HepG2 (cell line): Measurements from ENCODE around the gene VWA2. TPM values are rescaled to one million over a fixed set of nuclear protein-coding genes. Genes with fewer than 3 reads are reported as not detected.

Experiments
- ATAC-seq: fragments of 200-7000 bp; cut with Tn5 transposase; 3 replicates; pipeline ENCODE4 v1.9.1; 2020; ENCODE audit warnings: mild to moderate bottlenecking, moderate library complexity
- BruUV-seq: library from RNA; stranded (reverse); fragments of 400-500 nt; replicated peaks from 2 replicates; lab custom pipeline; 2021; lab: Mats Ljungman, UMichigan
- CTCF ChIA-PET: fragments of 300-600 bp; formaldehyde crosslinking; extraction: SDS; loops from one replicate; lab custom pipeline; 2021; ENCODE audit warnings: low total read pairs, inconsistent platforms, low intra/inter-chr PET ratio; lab: Yijun Ruan, JAX
- POLR2A ChIA-PET: fragments of 350-600 bp; sonication (Branson Sonifier 250); formaldehyde crosslinking; loops from one replicate; lab custom pipeline; 2020; ENCODE audit warnings: antibody characterized with exemption, inconsistent platforms; lab: Yijun Ruan, JAX
- DNase-seq: peaks from one replicate; pipeline ENCODE4 v3.0.0-alpha.2; 2015; ENCODE audit warnings: low spot score
- FAIRE-seq: peaks from 3 replicates; lab custom pipeline; 2011; peaks lifted over from hg19 to GRCh38; lab: Jason Lieb, UNC
- H2AFZ ChIP-seq: one replicate; pipeline ENCODE4 v1.6.1; 2011; ENCODE audit warnings: low read length, inconsistent platforms
- H3K27ac ChIP-seq: fragments of 300-600 bp; 3 replicates; pipeline ENCODE4 v1.8.0; 2011; ENCODE audit warnings: mixed run types, mild to moderate bottlenecking, mixed read lengths, low read length, inconsistent platforms; ENCODE audit not compliant: insufficient read depth; ENCODE audit errors: extremely low read length
- H3K27me3 ChIP-seq, 2 experiments: fragments of 200-600 bp in 1 of 2; 2 replicates in 1 of 2; 3 replicates in 1 of 2; pipeline versions ENCODE4 v1.6.0 to v1.8.0; 2011; ENCODE audit warnings: low read length in 2 of 2, mild to moderate bottlenecking in 2 of 2, moderate library complexity in 2 of 2, inconsistent platforms in 1 of 2; ENCODE audit not compliant: insufficient read depth in 2 of 2, control insufficient read depth in 1 of 2
- H3K36me3 ChIP-seq, 2 experiments: fragments of 200-600 bp in 1 of 2; replicated peaks in 1 of 2; 2 replicates in 1 of 2; 3 replicates in 1 of 2; pipeline versions ENCODE4 v1.5.1 to v1.8.0; 2011; ENCODE audit warnings: low read length in 2 of 2, inconsistent platforms in 1 of 2; ENCODE audit not compliant: insufficient read depth in 2 of 2, control insufficient read depth in 1 of 2
- H3K4me1 ChIP-seq: 2 replicates; pipeline ENCODE4 v1.5.1; 2012; ENCODE audit warnings: low read length, inconsistent platforms; ENCODE audit not compliant: insufficient read depth
- H3K4me2 ChIP-seq: 2 replicates; pipeline ENCODE4 v1.6.0; 2011; ENCODE audit warnings: low read depth, low read length, inconsistent platforms
- H3K4me3 ChIP-seq, 3 experiments: fragments of 200-600 bp in 1 of 3; sonication (generic), shearing (Covaris generic) in 1 of 3; replicated peaks in 1 of 3; 2 replicates each; pipeline ENCODE4 v1.5.1; 2011 to 2016; ENCODE audit warnings: low read length in 3 of 3, inconsistent platforms in 2 of 3, low read depth in 2 of 3, mild to moderate bottlenecking in 2 of 3, control low read depth in 1 of 3, mixed read lengths in 1 of 3; ENCODE audit not compliant: insufficient read depth in 1 of 3
- H3K79me2 ChIP-seq: one replicate; pipeline ENCODE4 v1.6.1; 2011; ENCODE audit warnings: low read length, inconsistent platforms; ENCODE audit not compliant: insufficient read depth
- H3K9ac ChIP-seq: 2 replicates; pipeline ENCODE4 v1.6.0; 2011; ENCODE audit warnings: mild to moderate bottlenecking, low read depth, low read length, inconsistent platforms; ENCODE audit not compliant: insufficient read depth
- H3K9me3 ChIP-seq: 2 replicates; pipeline ENCODE4 v1.5.1; 2012; ENCODE audit warnings: mild to moderate bottlenecking, low read length
- H4K20me1 ChIP-seq: 2 replicates; pipeline ENCODE4 v1.6.0; 2011; ENCODE audit warnings: inconsistent platforms, mild to moderate bottlenecking, low read length, moderate library complexity; ENCODE audit not compliant: insufficient read depth
- JUN ChIP-seq: sonication (generic); formaldehyde crosslinking; IDR thresholded peaks from 2 replicates; pipeline ENCODE4 v1.4.0; 2020; ENCODE audit warnings: mild to moderate bottlenecking, missing genetic modification reagents
- LCORL ChIP-seq, 2 experiments: fragments of 450-650 bp in 1 of 2; sonication (generic) in 1 of 2; formaldehyde crosslinking in 1 of 2; IDR thresholded peaks; 2 replicates each; pipeline versions ENCODE4 v1.5.0 to v1.6.1; 2017 to 2020; ENCODE audit warnings: antibody characterized with exemption in 1 of 2, missing genetic modification reagents in 1 of 2
- NCOA5 ChIP-seq: sonication (generic); formaldehyde crosslinking; IDR thresholded peaks from 2 replicates; pipeline ENCODE4 v1.4.0; 2020; ENCODE audit warnings: missing genetic modification reagents
- NFE2L1 ChIP-seq: sonication (generic); formaldehyde crosslinking; IDR thresholded peaks from 2 replicates; pipeline ENCODE4 v1.4.0; 2020; ENCODE audit warnings: missing genetic modification reagents, mild to moderate bottlenecking, borderline replicate concordance
- RNF219 ChIP-seq: sonication (generic); formaldehyde crosslinking; IDR thresholded peaks from 2 replicates; pipeline ENCODE4 v1.5.0; 2020; ENCODE audit warnings: mild to moderate bottlenecking, missing genetic modification reagents
- SATB2 ChIP-seq: sonication (generic); formaldehyde crosslinking; IDR thresholded peaks from 2 replicates; pipeline ENCODE4 v1.5.0; 2020; ENCODE audit warnings: missing genetic modification reagents
- ZFYVE20 ChIP-seq: sonication (generic); formaldehyde crosslinking; IDR thresholded peaks from 2 replicates; pipeline ENCODE4 v1.8.0; 2023; ENCODE audit warnings: low read depth, mild to moderate bottlenecking, moderate library complexity, missing genetic modification reagents, borderline replicate concordance
- ZNF343 ChIP-seq: sonication (generic); formaldehyde crosslinking; IDR thresholded peaks from 2 replicates; pipeline ENCODE4 v1.4.0; 2020; ENCODE audit warnings: mild to moderate bottlenecking, missing genetic modification reagents
- ZNF354B ChIP-seq: sonication (generic); formaldehyde crosslinking; IDR thresholded peaks from 2 replicates; pipeline ENCODE4 v1.8.0; 2022; ENCODE audit warnings: mild to moderate bottlenecking, missing genetic modification reagents
- ZNF496 ChIP-seq: sonication (generic); formaldehyde crosslinking; IDR thresholded peaks from 2 replicates; pipeline ENCODE4 v1.8.1; 2023; ENCODE audit warnings: mild to moderate bottlenecking, moderate library complexity, missing genetic modification reagents; ENCODE audit not compliant: insufficient replicate concordance
- WGBS: methylation state at CpG from one replicate; pipeline ENCODE4 v1.1.6; 2017; ENCODE audit warnings: low lambda C conversion rate; 5-methylcytosine and 5-hydroxymethylcytosine counted together
- in situ Hi-C: cut with HindIII; loops from 2 replicates; pipeline ENCODE4 v1.10.0; 2017; ENCODE audit warnings: low pct_unique_long_range_greater_than_20kb; ENCODE audit not compliant: extremely low pct_ligation_motif_present
- intact Hi-C: fragments of 100-400 bp; cut with micrococcal nuclease; formaldehyde crosslinking; loops from one replicate; pipeline ENCODE4 v1.10.0; 2022; ENCODE audit not compliant: unreplicated experiment
- polyA plus RNA-seq, 8 experiments: library from polyadenylated mRNA; depleted of rRNA in 3 of 8; stranded (reverse) in 7 of 8; unstranded in 1 of 8; fragments of >200 nt; fragmentation: Illumina TruSeq in 4 of 8; extraction: Trizol in 4 of 8; gene quantifications; 2 replicates each; pipeline versions ENCODE4 v1.2.1 to v1.2.3, GENCODE V29; 2011 to 2016; ENCODE audit warnings: low read depth in 4 of 8, missing spikeins in 1 of 8, mixed read lengths in 1 of 8; ENCODE audit not compliant: insufficient read depth in 1 of 8
- total RNA-seq, 5 experiments: library from RNA; depleted of rRNA; stranded (reverse); fragments of >200 nt; fragmentation: Illumina TruSeq; extraction: Trizol; gene quantifications; 2 replicates each; pipeline ENCODE4 v1.2.3, GENCODE V29; 2016; ENCODE audit warnings: low read depth in 1 of 5

VWA2 gene
- total and polyA plus RNA-seq, 2 of the 13 experiments (the other 11 are each of a cell fraction or from before 2014, with no cell fraction given) = not detected

- Histone ChIP-seq H3K9me3 (no peaks in the 10 kb centered on the region), H3K4me2 (no peak overlapping the region)
- no peak for FAIRE-seq
Observed at GRCh38 chr10:114320249-114321116, 81.4 kb downstream of the VWA2 start.

More at GRCh38 chr10:114320249-114321116, 81.4 kb downstream of the VWA2 start:
- Histone ChIP-seq H3K27me3 (peaks cover 2 to 23% of the 10 kb centered on the region in 2 experiments; a peak in 3 of 5 replicates), H3K9ac (no peak overlapping the region), H3K79me2 (no peaks in the 10 kb centered on the region), H3K4me1 (no peaks in the 10 kb centered on the region), H3K36me3 (no peaks in the 10 kb centered on the region), H2AFZ (no peak overlapping the region), H3K27ac (no peak overlapping the region), H4K20me1 (no peaks in the 10 kb centered on the region), H3K4me3 (no peak overlapping the region)
- 61% methylated on average over 15 of the region's 23 CpGs for WGBS
- TF ChIP-seq JUN (CRISPR knock-in tag) = no peak
- no peak for TF ChIP-seq LCORL (IDR thresholded peaks at IDR 0.05)
- no peak for TF ChIP-seq LCORL (CRISPR knock-in tag; IDR thresholded peaks at IDR 0.05)
- TF ChIP-seq ZNF343 (CRISPR knock-in tag) = no peak
- no peak for TF ChIP-seq ZNF354B (CRISPR knock-in tag)
- TF ChIP-seq NFE2L1 = no peak
- TF ChIP-seq NCOA5 (CRISPR knock-in tag) = no peak
- no peak for TF ChIP-seq RNF219 (CRISPR knock-in tag)
- no peak for TF ChIP-seq SATB2 (CRISPR knock-in tag)
- no peak for TF ChIP-seq ZFYVE20 (CRISPR knock-in tag)
- no peak for TF ChIP-seq ZNF496
- in situ Hi-C loops (loop anchor here (25.0 kb wide), 1 partner anchor 817 kb away; no protein-coding TSS in a partner anchor), intact Hi-C loops (no loop called here)
- no peak for ATAC-seq
- no TSS peak for BruUV-seq
- ChIA-PET CTCF (no interaction called here), POLR2A (no interaction called here)
- DNase-seq = no peak
